ENCODE data around the gene THAP6. TPM values are rescaled to one million over a fixed set of nuclear protein-coding genes. Genes with fewer than 3 reads are reported as not detected.

Gene THAP6
- total and polyA plus RNA-seq, 2 of the 8 experiments (the other 6 are each of a cell fraction or from before 2014, with no cell fraction given), result 3.3 to 9.7 TPM

GRCh38 chr4:75552452-75552851 lies 38.2 kb downstream of the THAP6 start:
- Histone ChIP-seq H3K36me3 (ENCODE audit: control insufficient read depth in 2 of 4, insufficient read depth in 4 of 4, low read length in 3 of 4) (no peaks in the 10 kb centered on the region), H3K4me2 (ENCODE audit: insufficient read depth in 1 of 2, low read depth in 2 of 2, low read length in 2 of 2) (no peak overlapping the region), H3K18ac (ENCODE audit: extremely low read depth, low read length) (no peak overlapping the region), H2AFZ (ENCODE audit: low read length) (no peak overlapping the region), H3K4ac (replicated peaks; ENCODE audit: insufficient read length, low read depth, low read length) (no peak overlapping the region), H4K8ac (ENCODE audit: extremely low read depth, insufficient read depth, low read length) (no peak overlapping the region), H3K4me1 (replicated peaks in 1 of 4; ENCODE audit: control insufficient read depth in 3 of 4, insufficient read depth in 4 of 4, low read length in 3 of 4) (0 out of 7 replicates have a peak, but pooled peaks cover 0 to 2% (median 0%) of the 10 kb centered on the region in 4 experiments), H3K9ac (replicated peaks in 1 of 4; ENCODE audit: extremely low read depth in 1 of 4, low read depth in 3 of 4, low read length in 3 of 4) (no peak overlapping the region), H3K9me3 (ENCODE audit: insufficient read depth in 2 of 2, low read depth in 1 of 2, low read length in 1 of 2) (no peaks in the 10 kb centered on the region), H4K20me1 (replicated peaks in 1 of 2; ENCODE audit: control insufficient read depth in 1 of 2, insufficient read depth in 2 of 2, low read length in 2 of 2) (no peaks in the 10 kb centered on the region), H3K79me1 (ENCODE audit: low read depth, low read length) (no peaks in the 10 kb centered on the region), H3K23me2 (ENCODE audit: low read depth, low read length) (no peaks in the 10 kb centered on the region; the same call in 1 of the 2 replicates), H3K4me3 (ENCODE audit: extremely low read depth in 1 of 4, insufficient read depth in 2 of 4, low read depth in 3 of 4, low read length in 4 of 4) (no peak overlapping the region), H3K14ac (ENCODE audit: insufficient read length) (no peak overlapping the region), H2BK12ac (ENCODE audit: low read depth, low read length) (no peak overlapping the region), H3K79me2 (ENCODE audit: control insufficient read depth in 1 of 2, insufficient read depth in 2 of 2, low read length in 2 of 2) (no peaks in the 10 kb centered on the region), H2AK5ac (ENCODE audit: low read depth, low read length) (no peak overlapping the region), H3K27me3 (replicated peaks in 1 of 4; ENCODE audit: control insufficient read depth in 3 of 4, extremely low read depth in 1 of 4, insufficient read depth in 3 of 4, low read length in 3 of 4) (no peaks in the 10 kb centered on the region), H2BK5ac (ENCODE audit: low read depth, low read length) (no peak overlapping the region), H3K56ac (replicated peaks; ENCODE audit: insufficient read length, low read depth, low read length) (no peak overlapping the region), H4K5ac (ENCODE audit: insufficient read length, low read depth, low read length) (no peak overlapping the region), H2BK120ac (replicated peaks; ENCODE audit: low read depth, low read length) (no peak overlapping the region), H4K91ac (replicated peaks; ENCODE audit: insufficient read length, low read length) (no peak overlapping the region), H3K27ac (ENCODE audit: low read depth, low read length) (no peak overlapping the region), H3K23ac (ENCODE audit: insufficient read length) (no peak overlapping the region), H2BK15ac (ENCODE audit: low read length) (no peak overlapping the region), H2BK20ac (ENCODE audit: low read length) (no peak overlapping the region)
- DNase-seq (ENCODE audit: low read depth in 1 of 2, low spot score in 2 of 2) (no peak), FAIRE-seq (no peak)
- CTCF ChIA-PET (ENCODE audit: partially characterized antibody), result no interaction called here
- POLR2A ChIA-PET (ENCODE audit: partially characterized antibody), result no interaction called here
- TF ChIP-seq, protein P1, sequence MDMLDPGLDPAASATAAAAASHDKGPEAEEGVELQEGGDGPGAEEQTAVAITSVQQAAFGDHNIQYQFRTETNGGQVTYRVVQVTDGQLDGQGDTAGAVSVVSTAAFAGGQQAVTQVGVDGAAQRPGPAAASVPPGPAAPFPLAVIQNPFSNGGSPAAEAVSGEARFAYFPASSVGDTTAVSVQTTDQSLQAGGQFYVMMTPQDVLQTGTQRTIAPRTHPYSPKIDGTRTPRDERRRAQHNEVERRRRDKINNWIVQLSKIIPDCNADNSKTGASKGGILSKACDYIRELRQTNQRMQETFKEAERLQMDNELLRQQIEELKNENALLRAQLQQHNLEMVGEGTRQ (IDR thresholded peaks at IDR 0.05; ENCODE audit: low read length), result no peak
- TF ChIP-seq TBP (IDR thresholded peaks at IDR 0.05; ENCODE audit: low read depth, low read length) (no peak), GTF2F1 (IDR thresholded peaks at IDR 0.05; ENCODE audit: borderline replicate concordance, low read depth, low read length) (no peak), YY1 (IDR thresholded peaks at IDR 0.05; ENCODE audit: low read depth, low read length) (no peak), TAF7 (optimal IDR thresholded peaks at IDR 0.05; ENCODE audit: borderline replicate concordance, low read depth, low read length) (no peak), SUZ12 (IDR thresholded peaks at IDR 0.05; ENCODE audit: low read length) (no peak), BRCA1 (IDR thresholded peaks at IDR 0.05; ENCODE audit: low read depth, low read length) (no peak), RFX5 (IDR thresholded peaks at IDR 0.05; ENCODE audit: borderline replicate concordance, low read depth, low read length) (no peak)
